GM18505 (cell line): Measurements from ENCODE around the gene NEURL1B.

Source experiments
- ATAC-seq: cut with Tn5 transposase; IDR thresholded peaks from one replicate; pipeline ENCODE4 v1.9.1; 2021; ENCODE audit not compliant: unreplicated experiment
- POLR2A ChIP-seq: IDR thresholded peaks from 4 replicates; pipeline ENCODE4 v1.6.1; 2011; ENCODE audit warnings: borderline replicate concordance; ENCODE audit not compliant: insufficient read depth, insufficient read length; ENCODE audit errors: extremely low read depth

NEURL1B gene

GRCh38 chr5:172659570-172659908, 18.5 kb downstream of the NEURL1B start:
- no peak for TF ChIP-seq POLR2A
- ATAC-seq: no peak

- no peak for TF ChIP-seq POLR2A
Measured at GRCh38 chr5:172659909-172660628, 19.0 kb downstream of the NEURL1B start.

DNA sequence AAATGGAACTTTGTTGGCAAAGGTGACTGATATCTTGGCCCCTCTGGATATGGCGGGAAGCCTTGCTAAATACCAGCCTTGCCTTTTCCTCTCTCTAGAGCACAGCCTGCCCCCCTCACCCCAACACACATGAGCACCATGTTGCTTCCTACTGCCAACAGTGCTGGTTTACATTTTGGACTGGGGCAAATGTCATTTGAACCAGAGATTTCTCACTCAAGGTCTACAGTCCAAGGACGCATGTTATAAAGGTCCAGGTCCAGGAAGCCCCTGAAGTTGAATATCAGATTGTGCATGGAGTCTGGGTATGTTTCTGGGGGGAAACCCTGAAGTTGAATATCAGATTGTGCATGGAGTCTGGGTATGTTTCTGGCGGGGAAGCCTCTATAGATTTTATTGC, 19.9 kb downstream of the NEURL1B start:
- no peak for TF ChIP-seq POLR2A
- ATAC-seq: no peak

More at GRCh38 chr5:172659909-172660628, 19.0 kb downstream of the NEURL1B start:
- ATAC-seq: no peak

DNA sequence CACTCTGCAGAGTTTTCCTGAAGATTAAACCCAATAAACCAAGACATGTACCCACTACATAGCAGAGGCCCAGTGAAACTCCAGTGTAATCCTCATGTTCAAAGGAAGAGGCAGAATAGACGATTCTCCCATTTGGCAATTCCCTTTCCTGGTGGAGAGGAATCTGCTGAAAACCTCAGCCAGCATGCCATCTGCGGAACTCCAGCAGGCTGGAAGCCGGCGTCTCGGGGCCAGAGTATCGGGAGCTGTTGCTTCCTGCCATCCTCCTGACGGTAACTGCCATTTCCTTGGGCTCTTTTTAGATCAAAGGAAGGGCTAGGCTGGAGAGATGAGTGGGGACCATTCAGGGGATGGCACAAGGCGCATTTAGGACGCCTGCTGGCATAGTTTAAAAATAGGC, 20.5 kb downstream of the NEURL1B start:
- TF ChIP-seq POLR2A: no peak
- no peak for ATAC-seq

DNA sequence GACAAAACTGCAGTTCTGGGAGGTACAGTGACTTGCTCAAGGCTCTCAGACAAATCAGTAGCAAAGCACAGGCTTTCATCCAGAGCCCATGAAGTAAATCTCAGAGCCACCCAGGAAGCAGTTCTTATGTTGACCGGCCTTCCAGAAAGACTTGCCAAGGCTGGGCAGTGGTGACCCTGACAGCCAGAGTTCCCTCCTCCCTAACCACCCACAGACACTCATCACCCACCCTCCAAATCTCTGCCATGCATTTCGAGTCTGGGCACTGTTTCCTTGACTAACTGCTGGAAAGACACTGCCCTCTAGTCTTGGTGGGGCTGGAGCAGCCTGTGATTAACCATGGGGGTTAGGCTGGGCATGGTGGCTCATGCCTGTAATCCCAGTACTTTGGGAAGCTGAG, 21.5 kb downstream of the NEURL1B start:
- TF ChIP-seq POLR2A: no peak
- ATAC-seq: no peak

DNA sequence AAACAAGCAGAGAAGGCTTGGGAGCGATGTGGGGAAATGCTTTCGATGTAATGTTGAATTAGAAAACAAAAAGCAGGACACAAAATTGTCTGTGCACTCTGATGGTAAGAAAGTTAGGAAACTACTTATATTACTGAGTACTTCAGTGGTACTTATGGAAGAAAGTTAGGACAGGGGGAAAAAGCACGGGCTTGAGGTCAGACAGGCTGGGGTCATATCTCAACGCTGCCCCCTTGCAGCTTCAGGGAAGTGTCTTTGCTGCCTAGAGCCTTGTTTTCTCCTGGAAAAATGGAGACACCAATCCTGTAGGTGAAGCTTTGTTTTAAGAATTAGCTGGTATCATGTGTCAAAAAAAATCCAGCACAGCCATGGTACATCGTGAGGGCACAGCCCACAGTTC, 23.0 kb downstream of the NEURL1B start:
- ATAC-seq: no peak
- TF ChIP-seq POLR2A: no peak

GRCh38 chr5:172664681-172665541, 23.8 kb downstream of the NEURL1B start:
- no peak for TF ChIP-seq POLR2A
- no peak for ATAC-seq

- no peak for ATAC-seq
- TF ChIP-seq POLR2A: no peak
Measured at GRCh38 chr5:172666251-172666650, 25.2 kb downstream of the NEURL1B start.

DNA sequence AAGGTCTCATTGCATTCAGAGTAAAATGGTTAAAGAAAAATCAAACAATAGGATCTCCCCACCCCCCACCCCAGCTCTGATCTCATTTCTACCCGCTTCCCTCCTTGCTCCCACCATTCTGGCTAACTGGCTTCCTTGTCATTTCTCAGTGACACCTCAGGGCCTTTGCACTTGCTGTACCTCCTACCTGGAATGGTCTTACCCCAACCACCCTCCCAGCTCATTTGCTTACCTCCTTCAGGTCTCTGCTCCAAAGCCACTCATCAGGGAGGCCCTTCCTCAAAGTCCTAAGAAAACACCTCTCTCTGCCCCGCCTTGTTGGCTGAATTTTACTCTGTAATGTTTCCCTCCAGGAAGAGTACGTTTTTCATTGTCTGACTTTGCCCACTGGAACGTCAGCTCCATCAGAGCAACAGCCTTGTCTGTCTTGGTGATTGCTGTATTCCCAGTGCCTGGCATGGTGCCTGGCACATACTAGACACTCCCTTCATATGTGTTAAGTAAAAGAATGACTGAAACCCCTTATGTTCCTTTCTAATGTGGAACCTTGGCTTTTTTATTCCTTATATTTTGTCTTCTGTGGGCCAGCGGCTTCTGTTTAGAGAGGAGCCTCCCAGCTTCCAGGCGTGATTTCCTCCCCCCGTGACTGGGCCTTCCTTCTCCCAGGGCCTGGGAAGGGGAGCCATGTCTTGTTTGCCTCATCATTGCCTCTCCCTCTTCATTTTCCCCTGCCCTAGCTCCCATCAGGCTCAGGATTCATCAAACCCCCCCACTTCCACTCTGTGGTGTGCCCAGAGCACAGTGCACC, 26.9 kb downstream of the NEURL1B start:
- TF ChIP-seq POLR2A: no peak
- ATAC-seq: no peak

GRCh38 chr5:172668594-172669071, 27.6 kb downstream of the NEURL1B start:
- TF ChIP-seq POLR2A: no peak

DNA sequence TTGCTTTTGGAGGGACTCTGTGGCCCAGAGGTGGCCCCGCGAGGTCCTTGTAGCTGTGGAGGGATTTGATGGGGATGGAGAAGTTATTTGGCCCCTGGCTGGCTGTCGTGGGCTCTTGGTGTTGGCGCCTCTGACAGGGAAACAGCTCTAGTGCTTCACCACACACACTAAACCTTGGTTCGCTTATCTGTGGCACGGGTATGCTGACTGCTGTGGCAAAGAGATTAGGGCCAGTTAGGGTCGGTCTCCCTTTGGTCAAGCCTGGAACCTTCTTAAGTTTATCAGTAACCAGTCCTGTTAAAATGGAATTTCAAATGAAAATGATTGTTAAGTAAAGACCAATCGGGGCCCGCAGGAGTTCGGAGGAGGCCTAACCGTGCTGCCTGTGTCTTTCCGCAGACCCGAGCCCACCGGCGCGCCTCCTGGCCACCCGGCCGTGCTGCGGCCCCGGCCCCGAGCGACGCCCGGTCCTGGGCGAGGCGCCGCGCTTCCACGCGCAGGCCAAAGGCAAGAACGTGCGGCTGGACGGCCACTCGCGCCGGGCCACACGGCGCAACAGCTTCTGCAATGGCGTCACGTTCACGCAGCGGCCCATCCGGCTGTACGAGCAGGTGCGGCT, 28.4 kb downstream of the NEURL1B start:
- TF ChIP-seq POLR2A: no peak
- no peak for ATAC-seq

More at GRCh38 chr5:172668594-172669071, 27.6 kb downstream of the NEURL1B start:
- ATAC-seq: no peak

GRCh38 chr5:172670005-172670402, 28.9 kb downstream of the NEURL1B start:
- no peak for ATAC-seq
- TF ChIP-seq POLR2A: no peak

DNA sequence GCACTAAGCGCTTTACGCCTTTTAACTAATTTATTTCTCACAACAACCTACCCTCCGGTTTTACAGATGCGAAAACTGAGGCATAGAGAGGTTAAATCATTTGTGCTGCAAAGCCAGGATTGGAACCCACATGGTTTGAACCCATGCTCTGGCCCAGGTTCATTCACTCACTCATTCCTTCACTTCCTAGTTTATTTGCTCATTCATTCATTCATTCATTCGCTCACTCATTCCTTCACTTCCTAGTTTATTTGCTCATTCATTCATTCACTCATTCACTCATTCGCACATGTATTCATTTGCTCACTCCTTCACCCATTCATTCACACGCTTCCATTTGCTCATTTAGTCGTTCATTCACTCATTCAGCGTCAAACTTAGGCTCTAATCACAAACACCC, 29.4 kb downstream of the NEURL1B start:
- TF ChIP-seq POLR2A: no peak
- no peak for ATAC-seq

- TF ChIP-seq POLR2A: no peak
- no peak for ATAC-seq
Measured at GRCh38 chr5:172671091-172671490, 30.0 kb downstream of the NEURL1B start.

GRCh38 chr5:172672681-172673080, 31.6 kb downstream of the NEURL1B start:
- no peak for TF ChIP-seq POLR2A

More at GRCh38 chr5:172672681-172673080, 31.6 kb downstream of the NEURL1B start:
- no peak for ATAC-seq
